RWPE2 (cell line): ENCODE results near the gene PDE3B.
"Not testable (repeated sequence)": the region's sequence is repeated elsewhere in the genome, so short reads cannot be mapped to it uniquely, and the experiment has no call there.

ENCODE experiments used
- ATAC-seq: fragments of 200-7000 bp; cut with Tn5 transposase; 3 replicates; pipeline ENCODE4 v1.9.1; 2021; ENCODE audit warnings: low read depth
- DNase-seq: peaks from one replicate; pipeline ENCODE4 v3.0.0-alpha.2; 2020; ENCODE audit warnings: low spot score
- H3K27ac ChIP-seq: fragments of 450-650 bp; 2 replicates; pipeline ENCODE4 v1.5.1; 2017; ENCODE audit warnings: mild to moderate bottlenecking; ENCODE audit not compliant: poor library complexity, severe bottlenecking
- H3K27me3 ChIP-seq: fragments of 250-450 bp; sonication (Bioruptor Pico); 2 replicates; pipeline ENCODE4 v1.5.1; 2021; ENCODE audit warnings: mild to moderate bottlenecking, moderate library complexity; ENCODE audit not compliant: insufficient read depth, poor library complexity, severe bottlenecking
- H3K36me3 ChIP-seq: fragments of 250-450 bp; sonication (Bioruptor Pico); 2 replicates; pipeline ENCODE4 v1.5.1; 2020; ENCODE audit warnings: low read depth, mild to moderate bottlenecking, moderate library complexity
- H3K4me1 ChIP-seq: fragments of 250-450 bp; sonication (Bioruptor Pico); 2 replicates; pipeline ENCODE4 v1.5.1; 2021; ENCODE audit warnings: mild to moderate bottlenecking, moderate library complexity; ENCODE audit not compliant: insufficient read depth, poor library complexity, severe bottlenecking
- H3K4me3 ChIP-seq: fragments of 250-450 bp; sonication (Bioruptor Pico); 2 replicates; pipeline ENCODE4 v1.5.1; 2021; ENCODE audit warnings: mild to moderate bottlenecking, moderate library complexity; ENCODE audit not compliant: severe bottlenecking
- H3K9me3 ChIP-seq: fragments of 250-450 bp; sonication (Bioruptor Pico); 2 replicates; pipeline ENCODE4 v1.5.1; 2021; ENCODE audit warnings: mild to moderate bottlenecking, moderate library complexity; ENCODE audit not compliant: severe bottlenecking
- TF ChIP-seq, protein P1 (sequence below): fragments of 450-650 bp; IDR thresholded peaks from one replicate; pipeline ENCODE4 v1.5.1; 2017; ENCODE audit warnings: mild to moderate bottlenecking, moderate library complexity; ENCODE audit not compliant: poor library complexity, severe bottlenecking

PDE3B gene

DNA sequence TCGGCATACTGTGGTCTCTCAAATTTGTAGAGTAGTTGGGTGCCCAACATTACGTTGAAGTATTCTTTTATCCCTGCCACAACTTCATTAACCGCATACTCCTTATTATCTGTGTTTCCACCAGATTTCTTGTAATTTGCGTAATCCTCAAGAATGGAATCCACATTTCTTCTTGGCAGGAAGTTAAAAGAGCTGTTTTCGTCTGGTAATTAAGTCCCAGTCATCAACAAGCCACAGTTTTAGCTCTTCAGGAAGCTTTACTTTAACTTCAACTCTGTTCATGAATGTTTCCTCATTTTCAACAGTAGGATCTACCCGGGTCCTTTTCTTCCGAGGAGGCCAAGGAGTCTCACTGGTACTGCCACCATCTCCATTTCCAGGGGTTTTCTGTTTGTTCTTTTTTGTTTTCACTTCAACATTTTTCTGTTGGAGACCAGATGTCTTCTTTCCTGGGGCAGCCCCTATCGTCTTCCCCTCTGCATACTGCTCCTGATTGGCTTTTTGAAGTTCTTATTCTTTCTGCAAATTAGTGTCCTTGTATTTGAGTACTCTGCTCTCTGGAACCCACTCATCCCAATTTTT is 30.3 kb downstream of the PDE3B start:
- Histone ChIP-seq H3K4me3 (no peak overlapping the region), H3K4me1 (peaks cover 10% of the 10 kb centered on the region), H3K9me3 (no peaks in the 10 kb centered on the region), H3K27ac (no peak overlapping the region), H3K36me3 (no peaks in the 10 kb centered on the region), H3K27me3 (no peaks in the 10 kb centered on the region)
- ATAC-seq: no peak
- TF ChIP-seq, protein P1, sequence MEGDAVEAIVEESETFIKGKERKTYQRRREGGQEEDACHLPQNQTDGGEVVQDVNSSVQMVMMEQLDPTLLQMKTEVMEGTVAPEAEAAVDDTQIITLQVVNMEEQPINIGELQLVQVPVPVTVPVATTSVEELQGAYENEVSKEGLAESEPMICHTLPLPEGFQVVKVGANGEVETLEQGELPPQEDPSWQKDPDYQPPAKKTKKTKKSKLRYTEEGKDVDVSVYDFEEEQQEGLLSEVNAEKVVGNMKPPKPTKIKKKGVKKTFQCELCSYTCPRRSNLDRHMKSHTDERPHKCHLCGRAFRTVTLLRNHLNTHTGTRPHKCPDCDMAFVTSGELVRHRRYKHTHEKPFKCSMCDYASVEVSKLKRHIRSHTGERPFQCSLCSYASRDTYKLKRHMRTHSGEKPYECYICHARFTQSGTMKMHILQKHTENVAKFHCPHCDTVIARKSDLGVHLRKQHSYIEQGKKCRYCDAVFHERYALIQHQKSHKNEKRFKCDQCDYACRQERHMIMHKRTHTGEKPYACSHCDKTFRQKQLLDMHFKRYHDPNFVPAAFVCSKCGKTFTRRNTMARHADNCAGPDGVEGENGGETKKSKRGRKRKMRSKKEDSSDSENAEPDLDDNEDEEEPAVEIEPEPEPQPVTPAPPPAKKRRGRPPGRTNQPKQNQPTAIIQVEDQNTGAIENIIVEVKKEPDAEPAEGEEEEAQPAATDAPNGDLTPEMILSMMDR: no peak
- no peak for DNase-seq

DNA sequence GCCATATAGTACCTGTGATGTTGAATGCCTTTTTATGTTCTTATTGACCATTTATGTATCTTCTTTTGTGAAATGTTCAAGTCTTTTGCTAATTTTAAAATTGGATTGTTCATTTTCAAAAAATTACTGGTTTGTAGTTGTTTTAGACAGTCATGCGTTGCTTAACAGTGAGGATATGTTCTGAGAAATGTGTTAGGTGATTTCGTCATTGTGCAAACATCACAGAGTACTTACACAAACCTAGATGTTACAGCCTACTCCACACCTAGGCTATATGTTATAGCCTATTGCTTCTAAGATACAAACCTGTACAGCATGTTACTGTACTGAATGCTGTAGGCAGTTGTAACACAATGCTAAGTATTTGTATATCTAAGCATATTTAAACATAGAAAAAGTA is 32.5 kb downstream of the PDE3B start:
- no peaks in the 10 kb centered on the region for H3K9me3 ChIP-seq
- peaks cover 17% of the 10 kb centered on the region for H3K4me1 ChIP-seq
- no peaks in the 10 kb centered on the region for H3K36me3 ChIP-seq
- TF ChIP-seq, protein P1: no peak
- no peak overlapping the region for H3K27ac ChIP-seq
- ATAC-seq: peak; percentile 70
- H3K4me3 ChIP-seq: no peak overlapping the region
- no peak for DNase-seq
- no peaks in the 10 kb centered on the region for H3K27me3 ChIP-seq

DNA sequence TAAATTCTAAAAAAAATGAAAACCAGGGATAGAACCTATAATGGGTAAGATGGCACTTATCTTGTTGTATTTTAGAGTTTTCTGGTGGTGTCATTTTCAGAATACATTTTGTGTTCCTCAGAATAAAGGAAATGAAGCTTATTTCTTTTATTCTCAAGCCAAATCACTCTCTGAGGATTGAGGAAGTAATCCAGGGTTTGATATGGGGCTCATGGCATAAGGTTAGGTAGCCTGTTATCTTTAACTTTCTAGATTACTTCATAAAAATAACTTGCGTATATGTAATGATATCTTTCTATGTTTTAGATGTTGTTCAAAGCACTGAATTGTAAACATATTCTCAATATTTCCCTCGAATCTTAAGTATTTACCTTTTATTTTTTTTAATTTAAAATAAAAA is 33.5 kb downstream of the PDE3B start:
- H3K36me3 ChIP-seq: no peaks in the 10 kb centered on the region
- H3K27ac ChIP-seq: no peak overlapping the region
- DNase-seq (no peak), ATAC-seq (no peak)
- H3K9me3 ChIP-seq: no peaks in the 10 kb centered on the region
- no peak overlapping the region for H3K4me3 ChIP-seq
- no peaks in the 10 kb centered on the region for H3K27me3 ChIP-seq
- TF ChIP-seq, protein P1: no peak
- H3K4me1 ChIP-seq: peaks cover 15% of the 10 kb centered on the region

DNA sequence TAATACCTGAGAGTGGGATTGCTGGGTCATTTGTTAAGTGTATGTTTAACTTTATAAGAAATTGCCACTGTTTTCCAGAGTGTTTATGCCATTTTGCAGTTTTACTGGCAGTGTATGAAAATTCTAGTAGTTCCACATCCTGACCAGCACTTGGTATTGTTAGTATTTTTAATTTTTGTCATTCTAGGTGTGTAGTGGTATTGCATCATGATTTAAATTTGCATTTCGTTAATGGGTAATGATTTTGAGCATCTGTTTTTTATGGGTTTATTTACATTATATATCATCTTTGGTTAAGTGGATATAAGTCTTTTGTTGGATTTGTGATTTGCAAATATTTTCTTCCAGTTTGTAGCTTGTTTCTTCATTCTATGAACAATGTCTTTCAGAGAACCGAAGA is 34.7 kb downstream of the PDE3B start:
- H3K4me3 ChIP-seq: no peak overlapping the region
- DNase-seq (no peak), ATAC-seq (no peak)
- H3K9me3 ChIP-seq: no peaks in the 10 kb centered on the region
- H3K27ac ChIP-seq: no peak overlapping the region
- H3K36me3 ChIP-seq: no peaks in the 10 kb centered on the region
- H3K27me3 ChIP-seq: no peaks in the 10 kb centered on the region
- TF ChIP-seq, protein P1: no peak
- H3K4me1 ChIP-seq: peaks cover 8% of the 10 kb centered on the region

DNA sequence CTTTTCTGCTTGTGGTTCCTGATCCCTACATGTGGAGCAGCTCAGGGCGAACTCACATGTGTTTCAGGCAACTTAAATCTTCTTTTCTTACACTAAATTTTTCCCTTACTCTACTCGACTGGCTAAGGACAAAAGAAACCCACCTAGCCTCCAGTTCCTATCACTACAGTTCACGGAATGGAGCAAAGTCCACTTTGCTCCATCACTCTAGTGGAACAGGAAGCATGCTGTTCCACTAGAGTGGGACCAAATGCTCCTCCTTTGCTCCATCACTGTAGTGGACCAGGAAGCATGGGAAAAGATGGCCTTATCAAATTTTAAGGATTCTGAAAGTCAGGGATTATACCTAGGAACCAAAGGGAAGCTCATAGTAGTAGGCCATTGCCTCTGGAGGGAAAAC is 36.1 kb downstream of the PDE3B start:
- no peaks in the 10 kb centered on the region for H3K9me3 ChIP-seq
- TF ChIP-seq, protein P1: no peak
- H3K4me1 ChIP-seq: peaks cover 8% of the 10 kb centered on the region
- no peaks in the 10 kb centered on the region for H3K27me3 ChIP-seq
- DNase-seq: no peak
- ATAC-seq: no peak
- no peaks in the 10 kb centered on the region for H3K36me3 ChIP-seq
- no peak overlapping the region for H3K27ac ChIP-seq
- H3K4me3 ChIP-seq: no peak overlapping the region

DNA sequence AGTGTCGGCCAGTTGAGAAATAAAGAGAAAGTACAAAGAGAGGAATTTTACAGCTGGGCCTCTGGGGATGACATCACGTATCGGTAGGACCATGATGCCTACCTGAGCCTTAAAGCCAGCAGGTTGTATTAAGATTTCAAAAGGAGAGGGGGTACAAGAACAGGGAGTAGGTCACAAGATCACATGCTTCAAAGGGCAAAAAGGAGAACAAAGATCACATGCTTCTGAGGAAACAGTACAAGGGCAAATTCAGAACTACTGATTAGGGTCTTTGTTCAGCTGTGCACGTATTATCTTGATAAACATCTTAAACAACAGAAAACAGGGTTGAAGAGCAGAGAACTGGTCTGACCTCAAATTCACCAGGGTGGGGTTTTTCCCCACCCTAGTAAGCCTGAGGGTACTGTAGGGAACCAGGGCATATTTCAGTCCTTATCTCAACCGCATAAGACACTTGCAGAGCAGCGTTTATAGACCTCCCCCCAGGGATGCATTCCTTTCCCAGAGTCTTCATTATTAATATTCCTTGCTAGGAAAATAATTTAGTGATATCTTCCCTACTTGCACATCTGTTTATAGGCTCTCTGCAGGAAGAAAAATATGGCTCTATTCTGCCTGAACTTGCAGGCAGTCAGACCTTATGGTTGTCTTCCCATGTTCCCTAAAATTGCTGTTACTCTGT is 40.8 kb downstream of the PDE3B start:
- H3K27ac ChIP-seq, H3K4me1 ChIP-seq, H3K9me3 ChIP-seq, DNase-seq, H3K4me3 ChIP-seq, H3K27me3 ChIP-seq, H3K36me3 ChIP-seq, ATAC-seq: not testable (repeated sequence)
